ENCODE data around the gene ZNF747. TPM values are rescaled to one million over a fixed set of nuclear protein-coding genes. Genes with fewer than 3 reads are reported as not detected.

The ZNF747 gene
- total and polyA plus RNA-seq, 10 of the 15 experiments (the other 5 are each of a cell fraction or from before 2014, with no cell fraction given), result 1.0 to 13.0 (median 7.2) TPM

- TF ChIP-seq CUX1 (IDR thresholded peaks at IDR 0.05; ENCODE audit: insufficient replicate concordance, low read depth, low read length) (no peak), SUZ12 (IDR thresholded peaks at IDR 0.05; ENCODE audit: unreplicated experiment) (no peak), LARP7 (IDR thresholded peaks at IDR 0.05) (peak; percentile 32; the same call in 1 of the 2 replicates), IKZF1 (conservative IDR thresholded peaks at IDR 0.05) (no peak; the same call in 1 of the 2 replicates), BACH1 (IDR thresholded peaks at IDR 0.05; ENCODE audit: borderline replicate concordance) (no peak), CREB1 (IDR thresholded peaks at IDR 0.05; ENCODE audit: low read depth) (no peak), EZH2 (IDR thresholded peaks at IDR 0.05; ENCODE audit: borderline replicate concordance, control insufficient read depth, low read depth, low read length) (no peak), IRF5 (IDR thresholded peaks at IDR 0.05; ENCODE audit: borderline replicate concordance) (no peak), ZNF207 (IDR thresholded peaks at IDR 0.05; ENCODE audit: borderline replicate concordance) (no peak), NR2C2 (IDR thresholded peaks at IDR 0.05; ENCODE audit: borderline replicate concordance, control insufficient read depth, insufficient read length, low read depth) (no peak), SMARCA5 (IDR thresholded peaks at IDR 0.05) (peak; percentile 71), BHLHE40 (IDR thresholded peaks at IDR 0.05; ENCODE audit: borderline replicate concordance in 1 of 2, low read depth in 2 of 2, low read length in 1 of 2) (no peak), ETV6 (conservative IDR thresholded peaks at IDR 0.05 in 1 of 2, IDR thresholded peaks at IDR 0.05 in 1 of 2; ENCODE audit: borderline replicate concordance in 1 of 2, low read depth in 1 of 2) (no peak), CTCF (IDR thresholded peaks at IDR 0.05 in 2 of 3, conservative IDR thresholded peaks at IDR 0.05 in 1 of 3; ENCODE audit: control insufficient read depth in 2 of 3, extremely low read depth in 1 of 3, insufficient read depth in 1 of 3, low read depth in 3 of 3, low read length in 3 of 3) (no peak), REST (IDR thresholded peaks at IDR 0.05; ENCODE audit: low read depth, low read length) (no peak), MXI1 (IDR thresholded peaks at IDR 0.05; ENCODE audit: low read depth, low read length) (0 out of 2 replicates have a peak, but pooled peaks have one; percentile 7), SIN3A (IDR thresholded peaks at IDR 0.05; ENCODE audit: low read depth, low read length) (no peak; the same call in 1 of the 2 replicates)
Observed at GRCh38 chr16:30527635-30528178, 7.0 kb downstream of the ZNF747 start (continued).
